MM.1S (cell line): Measurements from ENCODE around the gene PLXNA4.

ENCODE experiments used
- CTCF ChIP-seq: fragments of 300-600 bp; sonication (generic); IDR thresholded peaks from 2 replicates; pipeline ENCODE4 v1.5.1; 2016; ENCODE audit warnings: antibody characterized with exemption, low read length, mixed read lengths
- EZH2 ChIP-seq: fragments of 300-600 bp; sonication (generic); optimal IDR thresholded peaks from 2 replicates; pipeline ENCODE3; 2017; ENCODE audit warnings: low read depth, mild to moderate bottlenecking, antibody characterized with exemption, low read length, mixed read lengths

GRCh38 chr7:132257253-132257652, 319.0 kb downstream of the PLXNA4 start:
- no peak for TF ChIP-seq CTCF
- no peak for TF ChIP-seq EZH2
